ENCODE results near the gene OR2T6.
"Not testable (repeated sequence)": the region's sequence is repeated elsewhere in the genome, so short reads cannot be mapped to it uniquely, and the experiment has no call there.

GRCh38 chr1:248432201-248432600 lies 56.7 kb downstream of the OR2T6 start:
- TF ChIP-seq POLR2A, POLR2AphosphoS5, EP300 (IDR thresholded peaks at IDR 0.05): not testable (repeated sequence)
- TF ChIP-seq, protein P1, sequence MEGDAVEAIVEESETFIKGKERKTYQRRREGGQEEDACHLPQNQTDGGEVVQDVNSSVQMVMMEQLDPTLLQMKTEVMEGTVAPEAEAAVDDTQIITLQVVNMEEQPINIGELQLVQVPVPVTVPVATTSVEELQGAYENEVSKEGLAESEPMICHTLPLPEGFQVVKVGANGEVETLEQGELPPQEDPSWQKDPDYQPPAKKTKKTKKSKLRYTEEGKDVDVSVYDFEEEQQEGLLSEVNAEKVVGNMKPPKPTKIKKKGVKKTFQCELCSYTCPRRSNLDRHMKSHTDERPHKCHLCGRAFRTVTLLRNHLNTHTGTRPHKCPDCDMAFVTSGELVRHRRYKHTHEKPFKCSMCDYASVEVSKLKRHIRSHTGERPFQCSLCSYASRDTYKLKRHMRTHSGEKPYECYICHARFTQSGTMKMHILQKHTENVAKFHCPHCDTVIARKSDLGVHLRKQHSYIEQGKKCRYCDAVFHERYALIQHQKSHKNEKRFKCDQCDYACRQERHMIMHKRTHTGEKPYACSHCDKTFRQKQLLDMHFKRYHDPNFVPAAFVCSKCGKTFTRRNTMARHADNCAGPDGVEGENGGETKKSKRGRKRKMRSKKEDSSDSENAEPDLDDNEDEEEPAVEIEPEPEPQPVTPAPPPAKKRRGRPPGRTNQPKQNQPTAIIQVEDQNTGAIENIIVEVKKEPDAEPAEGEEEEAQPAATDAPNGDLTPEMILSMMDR (IDR thresholded peaks at IDR 0.05): not testable (repeated sequence)
